GM19455 (cell line): ENCODE results near the gene TMEM263.
"Not testable (repeated sequence)": the region's sequence is repeated elsewhere in the genome, so short reads cannot be mapped to it uniquely, and the experiment has no call there.

Experiments used
- ATAC-seq: cut with Tn5 transposase; IDR thresholded peaks from one replicate; pipeline ENCODE4 v1.9.1; 2021; ENCODE audit not compliant: unreplicated experiment

TMEM263 gene

GRCh38 chr12:106985479-106985878 lies 29.8 kb downstream of the TMEM263 start:
- ATAC-seq = no peak

DNA sequence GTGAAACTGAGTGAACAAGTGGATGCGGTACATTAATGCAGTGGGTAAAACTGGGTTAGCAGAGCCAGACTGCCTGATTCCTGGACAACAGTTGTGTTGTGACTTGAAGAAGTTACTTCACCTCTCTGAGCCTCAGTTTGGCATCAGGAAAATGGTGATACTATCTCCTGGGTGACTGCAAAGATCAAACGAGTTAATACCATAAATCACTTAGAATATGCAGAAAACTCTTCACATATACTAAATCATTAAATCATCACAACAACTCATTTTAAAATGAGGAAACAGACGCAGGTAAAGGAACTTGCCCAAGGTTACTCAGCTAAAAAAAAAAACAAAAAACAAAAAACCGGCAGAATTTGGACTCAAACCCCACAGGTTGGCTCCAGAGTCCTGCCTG lies 30.4 kb downstream of the TMEM263 start:
- no peak for ATAC-seq

GRCh38 chr12:106986625-106987389 lies 31.1 kb downstream of the TMEM263 start, which contains the start of gene MTERF2:
Gene MTERF2, minus strand, starts transcription at chr12:106987146. Its CDS starts 8,432 bp downstream, at chr12:106978714.
- peak; percentile 95 for ATAC-seq

DNA sequence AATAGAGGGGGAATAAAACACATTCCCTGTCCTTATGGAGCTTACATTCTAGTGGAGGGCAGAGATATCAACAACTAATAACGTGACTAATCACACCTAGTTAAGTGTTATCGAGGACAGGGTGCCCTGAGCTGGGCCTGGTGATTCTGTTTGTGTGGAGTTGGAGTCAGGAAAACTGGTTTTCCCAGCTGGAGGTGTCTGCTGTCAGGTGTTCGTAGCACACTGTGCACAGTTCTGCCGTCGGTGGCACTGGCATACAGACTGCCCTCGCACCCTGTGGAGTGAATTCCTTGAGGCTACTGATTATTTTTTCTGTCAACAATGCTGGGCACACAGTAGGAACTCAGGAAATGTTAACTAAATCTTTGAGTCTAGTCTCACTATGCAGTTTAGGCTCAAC lies 32.1 kb downstream of the TMEM263 start:
- no peak for ATAC-seq

GRCh38 chr12:106994579-106995220 lies 39.0 kb downstream of the TMEM263 start:
- no peak for ATAC-seq

GRCh38 chr12:106996102-106996501 lies 40.4 kb downstream of the TMEM263 start:
- not testable (repeated sequence) for ATAC-seq

DNA sequence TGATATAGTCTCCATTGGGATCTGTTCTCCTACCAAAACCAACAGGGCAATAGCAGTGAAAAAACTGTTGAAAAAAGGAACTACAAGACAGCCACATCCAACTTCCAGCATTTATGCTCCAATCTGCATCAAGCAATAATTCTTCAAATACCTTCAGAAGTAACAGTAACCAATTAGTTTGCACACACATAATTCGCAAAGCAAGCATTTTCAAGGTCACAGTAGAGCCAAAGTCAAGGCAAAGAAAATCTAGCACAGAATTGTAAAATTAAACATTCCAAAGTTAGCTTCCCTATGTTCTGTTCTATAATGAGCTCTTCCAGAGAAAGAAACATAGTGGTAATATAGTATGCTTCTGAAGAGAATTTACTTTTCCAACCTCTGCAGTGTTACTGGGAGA lies 42.2 kb downstream of the TMEM263 start:
- ATAC-seq = no peak

GRCh38 chr12:106999446-106999845 lies 43.7 kb downstream of the TMEM263 start:
- no peak for ATAC-seq

DNA sequence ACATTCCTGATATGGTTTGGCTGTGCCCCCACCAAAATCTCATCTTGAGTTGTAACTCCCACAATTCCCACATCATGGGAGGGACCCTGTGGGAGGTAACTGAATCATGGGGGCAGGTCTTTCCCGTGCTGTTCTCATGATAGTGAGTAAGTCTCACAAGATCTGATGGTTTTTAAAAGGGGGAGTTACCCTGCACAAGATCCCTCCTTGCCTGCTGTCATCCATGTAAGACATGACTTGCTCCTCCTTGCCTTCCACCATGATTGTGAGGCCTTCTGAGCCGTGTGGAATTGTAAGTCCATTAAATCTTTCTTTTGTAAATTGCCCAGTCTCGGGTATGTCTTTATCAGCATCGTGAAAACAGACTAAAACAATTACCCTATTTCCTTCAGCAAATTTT lies 47.0 kb downstream of the TMEM263 start:
- not testable (repeated sequence) for ATAC-seq

- ATAC-seq = no peak
Measured at GRCh38 chr12:107007411-107007810, 51.7 kb downstream of the TMEM263 start.

DNA sequence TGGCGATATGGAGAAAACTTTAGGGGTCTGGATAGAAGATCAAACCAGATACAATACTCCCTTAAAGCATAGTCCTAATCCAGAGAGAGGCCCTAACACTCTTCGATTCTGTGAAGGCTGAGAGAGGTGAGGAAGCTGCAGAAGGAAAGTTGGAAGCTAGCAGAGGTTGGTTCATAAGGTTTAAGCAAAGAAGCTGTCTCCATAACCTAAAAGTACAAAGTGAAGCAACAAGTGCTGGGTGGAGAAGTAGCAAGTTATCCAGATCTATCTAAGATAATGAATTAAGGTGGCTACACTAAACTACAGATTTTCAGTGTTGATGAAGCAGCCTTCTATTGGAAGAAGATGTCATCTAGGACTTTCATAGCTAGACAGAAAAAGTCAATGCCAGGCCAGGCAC lies 55.8 kb downstream of the TMEM263 start:
- no peak for ATAC-seq

- no peak for ATAC-seq
Measured at GRCh38 chr12:107012736-107013425, 57.2 kb downstream of the TMEM263 start.

- no peak for ATAC-seq
Measured at GRCh38 chr12:107014055-107014454, 58.3 kb downstream of the TMEM263 start.

- ATAC-seq = no peak
Measured at GRCh38 chr12:107017042-107017441, 61.3 kb downstream of the TMEM263 start.

DNA sequence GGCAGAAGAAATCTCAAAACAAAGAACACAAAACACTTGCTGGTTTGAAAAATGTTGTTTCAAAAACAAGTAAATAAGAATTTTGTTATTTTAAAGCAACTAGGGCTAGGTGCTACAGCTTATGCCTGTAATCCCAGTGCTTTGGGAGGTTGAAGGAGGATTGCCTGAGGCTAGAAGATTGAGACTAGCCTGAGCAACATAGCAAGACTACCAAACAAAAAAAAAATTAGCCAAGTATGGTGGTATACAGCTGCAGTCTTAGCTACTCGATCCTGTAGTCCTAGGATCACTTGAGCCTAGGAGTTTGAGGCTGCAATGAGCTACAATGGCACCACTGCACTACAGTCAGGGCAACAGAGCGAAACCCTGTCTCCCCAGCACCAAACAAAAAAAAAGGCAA lies 63.8 kb downstream of the TMEM263 start:
- ATAC-seq = no peak
